Peyer's patch (tissue), 4 donors: Measurements from ENCODE around the gene USP9X.

Experiments used
- CTCF ChIP-seq, 6 experiments: fragments of 450-650 bp in 4 of 6; fragments of 200-600 bp in 2 of 6; sonication (generic) in 1 of 6; IDR thresholded peaks; one replicate each; pipeline ENCODE4 v1.5.1; 2017 to 2019; ENCODE audit warnings: antibody characterized with exemption in 6 of 6, mild to moderate bottlenecking in 3 of 6, moderate library complexity in 1 of 6
- POLR2A ChIP-seq, 2 donors: fragments of 450-650 bp; IDR thresholded peaks; one replicate each; pipeline ENCODE4 v1.5.1; 2017; ENCODE audit warnings: antibody characterized with exemption in 2 of 2, mild to moderate bottlenecking in 2 of 2, moderate library complexity in 2 of 2

- no peak for TF ChIP-seq CTCF (IDR thresholded peaks at IDR 0.05)
- no peak for TF ChIP-seq POLR2A (IDR thresholded peaks at IDR 0.05)
Observed at GRCh38 chrX:41097326-41097725, 12.1 kb downstream of the USP9X start.
